ENCODE data around the gene DTX1. TPM values are rescaled to one million over a fixed set of nuclear protein-coding genes. Genes with fewer than 3 reads are reported as not detected.
"Not testable (repeated sequence)": the region's sequence is repeated elsewhere in the genome, so short reads cannot be mapped to it uniquely, and the experiment has no call there.

Gene DTX1
- total RNA-seq, 3 donors from 2014 or later (not counting 1 experiment from before 2014, with no cell fraction given) = 1.7 to 4.2 (median 4.0) TPM

DNA sequence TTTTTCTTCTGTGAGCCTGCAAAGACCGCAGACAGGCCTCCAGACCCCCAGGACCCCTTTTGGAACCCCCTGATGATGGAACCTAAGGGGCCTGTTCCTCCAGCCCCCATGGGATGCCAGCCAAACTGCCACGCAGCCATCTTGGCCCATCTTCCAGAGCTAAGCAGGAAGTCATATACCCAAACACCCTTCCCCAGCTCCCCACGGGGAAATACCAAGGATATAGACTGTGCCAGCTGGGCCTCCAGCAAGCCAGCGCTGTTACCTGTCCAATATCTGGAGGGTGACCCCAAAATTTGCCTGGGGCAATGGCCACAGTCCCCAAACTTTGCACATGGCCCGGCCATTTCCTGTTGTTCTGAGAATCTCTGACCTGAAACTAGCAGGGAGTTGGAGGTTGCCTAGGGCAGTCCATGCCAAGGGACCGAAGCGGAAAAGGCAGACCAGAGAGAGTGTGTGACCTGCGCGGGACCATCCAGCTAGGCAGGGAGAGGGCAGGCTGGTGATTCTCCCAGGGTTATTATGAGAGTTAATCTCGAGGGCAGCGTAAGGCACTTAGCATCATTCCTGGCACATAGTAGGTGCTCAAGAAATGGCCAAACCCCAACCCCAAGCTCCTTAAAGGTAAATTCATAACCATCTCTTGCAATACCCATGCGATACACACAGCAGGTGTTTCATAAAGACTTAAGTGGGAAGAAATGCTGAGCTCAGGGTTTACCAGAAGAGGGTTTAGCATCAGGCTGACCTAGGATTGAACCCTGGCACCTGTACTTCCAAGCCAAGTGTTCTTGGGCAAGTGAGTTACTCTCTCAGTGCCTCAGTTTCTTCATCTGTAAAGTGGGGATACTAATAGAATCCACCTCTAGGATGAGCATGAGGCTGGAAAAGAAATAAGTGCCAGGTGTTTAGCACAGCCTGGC is 81.6 kb downstream of the DTX1 start:
- ATAC-seq = no peak
- no peaks in the 10 kb centered on the region for H3K9me3 Mint-ChIP-seq
- H3K4me1 Mint-ChIP-seq = peaks cover 0 to 6% of the 10 kb centered on the region in 2 donors
- no peak overlapping the region for H3K27ac Mint-ChIP-seq
- Histone ChIP-seq H3K4me3 (ENCODE audit: low read length) (no peak overlapping the region), H3K9me3 (ENCODE audit: control insufficient read depth, insufficient read depth, low read length) (no peaks in the 10 kb centered on the region), H3K36me3 (ENCODE audit: control insufficient read depth, insufficient read depth, low read length) (no peaks in the 10 kb centered on the region), H3K27me3 (ENCODE audit: control insufficient read depth, insufficient read depth, low read length) (peaks cover 5% of the 10 kb centered on the region), H3K4me1 (ENCODE audit: control insufficient read depth, insufficient read depth, low read length) (peaks cover 19% of the 10 kb centered on the region), H3K27ac (ENCODE audit: low read length) (no peak overlapping the region)
- TF ChIP-seq, protein P1, sequence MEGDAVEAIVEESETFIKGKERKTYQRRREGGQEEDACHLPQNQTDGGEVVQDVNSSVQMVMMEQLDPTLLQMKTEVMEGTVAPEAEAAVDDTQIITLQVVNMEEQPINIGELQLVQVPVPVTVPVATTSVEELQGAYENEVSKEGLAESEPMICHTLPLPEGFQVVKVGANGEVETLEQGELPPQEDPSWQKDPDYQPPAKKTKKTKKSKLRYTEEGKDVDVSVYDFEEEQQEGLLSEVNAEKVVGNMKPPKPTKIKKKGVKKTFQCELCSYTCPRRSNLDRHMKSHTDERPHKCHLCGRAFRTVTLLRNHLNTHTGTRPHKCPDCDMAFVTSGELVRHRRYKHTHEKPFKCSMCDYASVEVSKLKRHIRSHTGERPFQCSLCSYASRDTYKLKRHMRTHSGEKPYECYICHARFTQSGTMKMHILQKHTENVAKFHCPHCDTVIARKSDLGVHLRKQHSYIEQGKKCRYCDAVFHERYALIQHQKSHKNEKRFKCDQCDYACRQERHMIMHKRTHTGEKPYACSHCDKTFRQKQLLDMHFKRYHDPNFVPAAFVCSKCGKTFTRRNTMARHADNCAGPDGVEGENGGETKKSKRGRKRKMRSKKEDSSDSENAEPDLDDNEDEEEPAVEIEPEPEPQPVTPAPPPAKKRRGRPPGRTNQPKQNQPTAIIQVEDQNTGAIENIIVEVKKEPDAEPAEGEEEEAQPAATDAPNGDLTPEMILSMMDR (IDR thresholded peaks at IDR 0.05) = no peak
- WGBS (ENCODE audit: insufficient coverage) = 84% methylated on average over 12 of the region's 12 CpGs
- intact Hi-C loops (cut with micrococcal nuclease) = no loop called here
- no peak overlapping the region for H3K4me3 Mint-ChIP-seq
- no peaks in the 10 kb centered on the region for H3K36me3 Mint-ChIP-seq
- no peak for DNase-seq
- peaks cover 9 to 21% of the 10 kb centered on the region in 2 donors for H3K27me3 Mint-ChIP-seq (ENCODE audit: low read depth in 2 of 2)

DNA sequence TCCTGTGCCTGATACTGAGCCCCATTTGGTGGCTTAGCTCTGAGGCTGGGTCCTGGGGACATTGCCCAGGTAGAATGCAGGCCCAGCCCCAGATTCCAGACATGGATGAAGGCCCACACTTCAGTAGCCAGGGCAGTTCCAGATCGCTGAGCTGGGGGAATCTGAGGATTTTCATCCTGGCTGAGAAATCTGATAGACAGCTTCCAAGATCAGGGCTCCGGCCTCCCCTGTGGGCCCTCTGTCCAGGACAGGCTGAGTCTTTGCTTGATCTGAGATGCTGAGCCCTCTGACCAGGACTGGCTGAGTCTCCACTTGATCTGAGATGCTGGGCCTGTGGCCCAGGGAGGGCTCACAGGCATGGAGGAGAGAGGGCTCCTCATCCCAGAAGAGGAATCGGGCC is 82.3 kb downstream of the DTX1 start:
- TF ChIP-seq, protein P1 (IDR thresholded peaks at IDR 0.05) = no peak
- Mint-ChIP-seq H3K4me1 (peaks cover 0 to 6% of the 10 kb centered on the region in 2 donors), H3K9me3 (no peaks in the 10 kb centered on the region), H3K27me3 (ENCODE audit: low read depth in 2 of 2) (peaks cover 9 to 21% of the 10 kb centered on the region in 2 donors), H3K27ac (no peak overlapping the region), H3K36me3 (no peaks in the 10 kb centered on the region), H3K4me3 (no peak overlapping the region)
- peaks cover 5% of the 10 kb centered on the region for H3K27me3 ChIP-seq (ENCODE audit: control insufficient read depth, insufficient read depth, low read length)
- no peak overlapping the region for H3K27ac ChIP-seq (ENCODE audit: low read length)
- no peak overlapping the region for H3K4me3 ChIP-seq (ENCODE audit: low read length)
- intact Hi-C loops (cut with micrococcal nuclease) = no loop called here
- H3K9me3 ChIP-seq (ENCODE audit: control insufficient read depth, insufficient read depth, low read length) = no peaks in the 10 kb centered on the region
- 90% methylated on average over 3 of the region's 3 CpGs for WGBS (ENCODE audit: insufficient coverage)
- H3K4me1 ChIP-seq (ENCODE audit: control insufficient read depth, insufficient read depth, low read length) = peaks cover 19% of the 10 kb centered on the region
- H3K36me3 ChIP-seq (ENCODE audit: control insufficient read depth, insufficient read depth, low read length) = no peaks in the 10 kb centered on the region
- no peak for ATAC-seq
- no peak for DNase-seq

GRCh38 chr12:113140706-113141105 is 84.2 kb downstream of the DTX1 start:
- TF ChIP-seq, protein P1 (IDR thresholded peaks at IDR 0.05) = no peak
- 92% methylated on average over 5 of the region's 7 CpGs for WGBS (ENCODE audit: insufficient coverage)
- H3K4me1 ChIP-seq (ENCODE audit: control insufficient read depth, insufficient read depth, low read length) = peaks cover 13% of the 10 kb centered on the region
- H3K4me3 ChIP-seq (ENCODE audit: low read length) = no peak overlapping the region
- no peak for DNase-seq
- Mint-ChIP-seq H3K27ac (no peak overlapping the region), H3K4me1 (peaks cover 0 to 6% of the 10 kb centered on the region in 2 donors), H3K9me3 (no peaks in the 10 kb centered on the region), H3K27me3 (ENCODE audit: low read depth in 2 of 2) (peaks cover 9 to 14% of the 10 kb centered on the region in 2 donors), H3K36me3 (no peaks in the 10 kb centered on the region), H3K4me3 (no peak overlapping the region)
- ATAC-seq = no peak
- intact Hi-C loops (cut with micrococcal nuclease) = no loop called here
- H3K36me3 ChIP-seq (ENCODE audit: control insufficient read depth, insufficient read depth, low read length) = no peaks in the 10 kb centered on the region
- no peaks in the 10 kb centered on the region for H3K9me3 ChIP-seq (ENCODE audit: control insufficient read depth, insufficient read depth, low read length)
- H3K27me3 ChIP-seq (ENCODE audit: control insufficient read depth, insufficient read depth, low read length) = no peaks in the 10 kb centered on the region
- H3K27ac ChIP-seq (ENCODE audit: low read length) = no peak overlapping the region

DNA sequence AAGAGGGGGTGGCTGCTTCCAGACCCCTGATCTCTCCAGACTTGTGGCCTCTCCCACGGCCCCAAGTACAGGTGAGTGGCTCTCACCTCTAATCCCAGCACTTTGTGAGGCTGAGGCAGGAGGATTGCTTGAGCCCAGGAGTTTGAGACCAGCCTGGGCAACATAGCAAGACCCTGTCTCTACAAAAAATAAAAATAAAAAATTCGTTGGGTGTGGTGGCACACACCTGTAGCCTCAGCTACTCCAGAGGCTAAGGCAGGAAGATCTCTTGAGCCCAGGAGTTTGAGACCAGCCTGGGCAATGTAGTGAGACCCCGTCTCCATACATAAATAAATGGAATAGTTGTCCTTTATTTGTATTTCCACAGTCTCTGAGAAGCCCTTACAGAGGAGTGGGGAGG is 85.2 kb downstream of the DTX1 start:
- H3K4me1 Mint-ChIP-seq; H3K36me3 ChIP-seq (ENCODE audit: control insufficient read depth, insufficient read depth, low read length); H3K27ac ChIP-seq (ENCODE audit: low read length); H3K36me3 Mint-ChIP-seq; H3K27ac Mint-ChIP-seq; ATAC-seq; H3K27me3 ChIP-seq (ENCODE audit: control insufficient read depth, insufficient read depth, low read length); H3K4me3 ChIP-seq (ENCODE audit: low read length); H3K9me3 ChIP-seq (ENCODE audit: control insufficient read depth, insufficient read depth, low read length); H3K9me3 Mint-ChIP-seq; H3K4me3 Mint-ChIP-seq; H3K27me3 Mint-ChIP-seq (ENCODE audit: low read depth in 2 of 2); intact Hi-C loops (cut with micrococcal nuclease); H3K4me1 ChIP-seq (ENCODE audit: control insufficient read depth, insufficient read depth, low read length); DNase-seq: not testable (repeated sequence)
- WGBS (ENCODE audit: insufficient coverage) = 89% methylated on average over 3 of the region's 3 CpGs

Data from natural killer cell (primary cell).